A673 (cell line): Measurements from ENCODE around the gene DUSP5. TPM values are rescaled to one million over a fixed set of nuclear protein-coding genes. Genes with fewer than 3 reads are reported as not detected.
A peak's percentile ranks its signal among the peaks of the same experiment; 100 is the strongest.

Source experiments
- BruUV-seq: library from RNA; stranded (reverse); fragments of 400-500 nt; replicated peaks from 2 replicates; lab custom pipeline; 2021; lab: Mats Ljungman, UMichigan
- CTCF ChIA-PET: fragments of 300-600 bp; sonication (Branson Sonifier 250); formaldehyde crosslinking; loops from one replicate; lab custom pipeline; 2022; ENCODE audit warnings: antibody characterized with exemption; lab: Charles Lee
- POLR2A ChIA-PET: fragments of 300-600 bp; sonication (Branson Sonifier 250); formaldehyde crosslinking; loops from one replicate; lab custom pipeline; 2022; ENCODE audit warnings: antibody characterized with exemption; ENCODE audit not compliant: low non-redundant PET; lab: Charles Lee
- DNase-seq: peaks from one replicate; pipeline ENCODE4 v3.0.0-alpha.2; 2015; ENCODE audit warnings: low spot score
- H3K27ac ChIP-seq: fragments of 200-600 bp; sonication (generic); 2 replicates; pipeline ENCODE4 v1.5.1; 2016; ENCODE audit warnings: mixed run types, low read depth, mild to moderate bottlenecking, mixed read lengths, antibody characterized with exemption, low read length; ENCODE audit not compliant: poor library complexity, severe bottlenecking
- H3K27me3 ChIP-seq: fragments of 200-600 bp; sonication (generic); replicated peaks from 2 replicates; pipeline ENCODE4 v1.6.1; 2017; ENCODE audit warnings: mixed run types, low read depth, mild to moderate bottlenecking, mixed read lengths, antibody characterized with exemption, low read length; ENCODE audit not compliant: insufficient read depth, poor library complexity
- H3K36me3 ChIP-seq: fragments of 200-600 bp; sonication (generic); 2 replicates; pipeline ENCODE4 v1.6.1; 2016; ENCODE audit warnings: mixed run types, mild to moderate bottlenecking, mixed read lengths, antibody characterized with exemption, low read length; ENCODE audit not compliant: insufficient read depth, poor library complexity, severe bottlenecking
- H3K4me1 ChIP-seq: fragments of 200-600 bp; sonication (generic); 2 replicates; pipeline ENCODE4 v1.6.1; 2017; ENCODE audit warnings: mixed run types, mild to moderate bottlenecking, mixed read lengths, antibody characterized with exemption, low read length; ENCODE audit not compliant: insufficient read depth, poor library complexity, severe bottlenecking
- H3K4me3 ChIP-seq: fragments of 200-600 bp; sonication (generic); 2 replicates; pipeline ENCODE4 v1.5.1; 2016; ENCODE audit warnings: low read depth, mixed run types, mild to moderate bottlenecking, mixed read lengths, low read length; ENCODE audit not compliant: poor library complexity, severe bottlenecking
- H3K9me3 ChIP-seq: fragments of 200-600 bp; sonication (generic); 2 replicates; pipeline ENCODE4 v1.6.1; 2016; ENCODE audit warnings: mixed run types, low read depth, mild to moderate bottlenecking, mixed read lengths, antibody characterized with exemption, low read length; ENCODE audit not compliant: poor library complexity, severe bottlenecking
- EZH2 ChIP-seq: fragments of 200-600 bp; sonication (generic); IDR thresholded peaks from 2 replicates; pipeline ENCODE4 v1.6.1; 2017; ENCODE audit warnings: borderline replicate concordance, low read depth, mild to moderate bottlenecking, mixed read lengths, antibody characterized with exemption, low read length; ENCODE audit not compliant: poor library complexity, severe bottlenecking
- intact Hi-C: fragments of 100-400 bp; cut with micrococcal nuclease; formaldehyde crosslinking; loops from one replicate; pipeline ENCODE4 v1.10.0; 2022; ENCODE audit not compliant: unreplicated experiment
- total RNA-seq: library from RNA; stranded (reverse); gene quantifications from 2 replicates; pipeline ENCODE4 v1.2.3, GENCODE V29; 2021
- TF ChIP-seq, protein P1 (sequence below): fragments of 300-800, 200-600 bp; sonication (generic); conservative IDR thresholded peaks from 2 replicates; pipeline ENCODE4 v1.5.1; 2017; ENCODE audit warnings: low read depth, mild to moderate bottlenecking, antibody characterized with exemption, low read length, moderate library complexity, mixed read lengths

Gene DUSP5
- total RNA-seq, 1 experiment from 2014 or later, result 29.3 TPM

DNA sequence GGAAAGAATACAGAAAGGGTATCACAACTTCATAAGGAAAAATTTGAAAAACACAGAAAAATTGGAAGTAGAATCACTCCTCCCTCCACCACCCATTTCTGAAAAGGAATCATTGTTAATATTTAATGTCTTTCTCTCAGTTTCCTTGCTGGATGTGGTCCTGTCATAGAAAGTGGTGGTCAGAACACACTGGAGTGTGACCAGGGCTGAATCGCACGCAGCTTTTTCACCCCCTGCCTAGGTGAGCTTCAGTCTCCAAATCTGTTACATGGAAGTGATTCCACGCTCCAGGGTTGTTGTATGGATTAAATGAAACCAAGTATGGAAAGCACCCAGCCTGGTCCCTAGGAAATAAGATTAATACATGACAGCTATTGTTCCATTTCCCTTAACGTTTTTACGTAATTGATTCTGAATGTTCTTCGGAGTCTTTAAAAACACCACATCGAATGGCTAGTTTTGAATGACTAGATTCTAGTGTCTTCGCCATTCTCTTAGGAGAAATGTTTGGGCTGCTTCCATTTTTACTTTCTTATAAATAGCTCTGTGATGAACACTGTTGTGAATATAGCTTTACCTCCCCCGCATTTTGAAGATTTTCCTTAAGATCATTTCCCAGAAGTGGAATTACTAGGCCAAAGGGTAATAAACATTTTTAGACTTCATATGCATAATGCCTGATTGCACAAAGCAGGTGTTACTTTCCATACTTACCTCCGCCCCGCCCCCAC, 10.9 kb upstream of the DUSP5 start:
- no peaks in the 10 kb centered on the region for H3K36me3 ChIP-seq
- BruUV-seq, result no TSS peak
- intact Hi-C loops, result no loop called here
- no peaks in the 10 kb centered on the region for H3K27me3 ChIP-seq
- CTCF ChIA-PET, result no interaction called here
- H3K4me1 ChIP-seq, result peaks cover 6% of the 10 kb centered on the region
- POLR2A ChIA-PET, result no interaction called here
- DNase-seq, result peak; percentile 38
- no peak for TF ChIP-seq EZH2
- H3K27ac ChIP-seq, result no peak overlapping the region
- no peaks in the 10 kb centered on the region for H3K9me3 ChIP-seq
- no peak overlapping the region for H3K4me3 ChIP-seq

DNA sequence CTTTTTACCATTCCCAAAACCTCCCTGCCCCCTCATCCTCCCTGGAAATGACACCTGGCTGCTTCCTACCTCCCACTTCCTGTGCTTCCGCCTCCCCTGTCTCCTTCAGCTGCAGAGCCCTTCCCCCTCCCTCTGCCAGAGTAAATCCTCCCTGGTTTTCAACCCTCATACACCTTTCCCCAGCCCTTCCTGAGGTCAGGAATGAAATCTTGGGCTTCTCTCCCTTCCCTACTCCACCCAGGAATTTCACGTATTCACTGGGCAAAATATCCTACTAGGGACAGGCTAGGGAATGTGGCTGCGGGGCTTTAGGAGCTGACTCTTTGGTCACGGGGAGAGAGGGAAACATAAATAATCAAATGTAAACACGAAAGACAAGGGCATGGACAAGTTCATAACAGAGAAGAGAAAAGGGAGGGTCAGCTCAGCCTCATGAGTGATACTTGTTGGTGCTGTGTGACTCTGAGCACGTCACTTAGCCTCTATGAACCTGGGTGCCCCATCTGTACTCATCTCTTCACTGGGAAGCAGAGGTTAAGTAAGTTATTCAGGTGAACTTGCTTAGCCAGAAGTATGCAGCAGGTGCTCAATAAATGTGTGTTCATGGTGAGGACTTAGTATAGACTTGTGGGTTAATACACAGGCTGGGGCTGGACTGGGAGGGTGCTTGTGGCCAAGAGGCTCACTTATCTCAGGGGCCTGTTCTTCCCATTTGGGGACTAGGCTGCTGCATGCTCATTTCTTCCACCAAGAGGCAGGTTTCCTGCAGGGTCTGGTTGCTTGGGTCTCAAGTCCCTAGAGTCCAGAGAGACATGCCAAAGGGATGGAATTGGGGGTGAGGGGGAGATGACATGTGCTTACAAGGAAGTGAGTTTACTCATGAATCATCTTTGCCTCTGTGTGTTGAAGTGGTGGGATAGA, 10.0 kb upstream of the DUSP5 start:
- H3K9me3 ChIP-seq, result no peaks in the 10 kb centered on the region
- no peak overlapping the region for H3K4me3 ChIP-seq
- H3K36me3 ChIP-seq, result no peaks in the 10 kb centered on the region
- H3K4me1 ChIP-seq, result peaks cover 6% of the 10 kb centered on the region
- ChIA-PET CTCF (no interaction called here), POLR2A (no interaction called here)
- H3K27ac ChIP-seq, result no peak overlapping the region
- intact Hi-C loops, result no loop called here
- no peak for DNase-seq
- no peak for TF ChIP-seq EZH2
- TF ChIP-seq, protein P1, sequence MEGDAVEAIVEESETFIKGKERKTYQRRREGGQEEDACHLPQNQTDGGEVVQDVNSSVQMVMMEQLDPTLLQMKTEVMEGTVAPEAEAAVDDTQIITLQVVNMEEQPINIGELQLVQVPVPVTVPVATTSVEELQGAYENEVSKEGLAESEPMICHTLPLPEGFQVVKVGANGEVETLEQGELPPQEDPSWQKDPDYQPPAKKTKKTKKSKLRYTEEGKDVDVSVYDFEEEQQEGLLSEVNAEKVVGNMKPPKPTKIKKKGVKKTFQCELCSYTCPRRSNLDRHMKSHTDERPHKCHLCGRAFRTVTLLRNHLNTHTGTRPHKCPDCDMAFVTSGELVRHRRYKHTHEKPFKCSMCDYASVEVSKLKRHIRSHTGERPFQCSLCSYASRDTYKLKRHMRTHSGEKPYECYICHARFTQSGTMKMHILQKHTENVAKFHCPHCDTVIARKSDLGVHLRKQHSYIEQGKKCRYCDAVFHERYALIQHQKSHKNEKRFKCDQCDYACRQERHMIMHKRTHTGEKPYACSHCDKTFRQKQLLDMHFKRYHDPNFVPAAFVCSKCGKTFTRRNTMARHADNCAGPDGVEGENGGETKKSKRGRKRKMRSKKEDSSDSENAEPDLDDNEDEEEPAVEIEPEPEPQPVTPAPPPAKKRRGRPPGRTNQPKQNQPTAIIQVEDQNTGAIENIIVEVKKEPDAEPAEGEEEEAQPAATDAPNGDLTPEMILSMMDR, result no peak
- no peaks in the 10 kb centered on the region for H3K27me3 ChIP-seq
- no TSS peak for BruUV-seq

DNA sequence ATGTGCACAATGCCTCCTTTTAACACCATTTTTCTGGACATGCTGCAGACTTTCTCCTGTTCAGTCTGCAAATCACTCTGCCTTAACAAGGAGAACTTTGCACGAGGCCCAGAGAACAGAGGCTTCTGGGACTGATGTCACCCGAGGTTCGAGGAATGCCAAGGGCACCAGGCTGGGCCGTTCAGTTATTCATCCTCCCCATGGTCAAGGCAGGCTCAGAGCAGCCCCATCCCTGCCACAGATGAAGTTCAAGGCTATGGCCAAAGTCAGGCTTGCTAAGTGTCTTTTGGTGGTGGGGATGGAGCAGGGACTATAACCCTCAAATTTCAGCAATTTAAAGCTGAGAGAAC, 9.4 kb upstream of the DUSP5 start:
- Histone ChIP-seq H3K4me1 (peaks cover 6% of the 10 kb centered on the region), H3K27ac (no peak overlapping the region), H3K27me3 (no peaks in the 10 kb centered on the region), H3K4me3 (no peak overlapping the region), H3K36me3 (no peaks in the 10 kb centered on the region), H3K9me3 (no peaks in the 10 kb centered on the region)
- intact Hi-C loops, result no loop called here
- ChIA-PET POLR2A (interaction anchor here (0.6 kb wide), 1 partner anchor 10 kb away, joined by 9 read pairs; no protein-coding TSS in a partner anchor), CTCF (no interaction called here)
- TF ChIP-seq, protein P1, result no peak
- no peak for TF ChIP-seq EZH2
- BruUV-seq, result no TSS peak
- no peak for DNase-seq
